ENCODE results near the gene NAALADL2.
"Not testable (repeated sequence)": the region's sequence is repeated elsewhere in the genome, so short reads cannot be mapped to it uniquely, and the experiment has no call there.

NAALADL2 gene

DNA sequence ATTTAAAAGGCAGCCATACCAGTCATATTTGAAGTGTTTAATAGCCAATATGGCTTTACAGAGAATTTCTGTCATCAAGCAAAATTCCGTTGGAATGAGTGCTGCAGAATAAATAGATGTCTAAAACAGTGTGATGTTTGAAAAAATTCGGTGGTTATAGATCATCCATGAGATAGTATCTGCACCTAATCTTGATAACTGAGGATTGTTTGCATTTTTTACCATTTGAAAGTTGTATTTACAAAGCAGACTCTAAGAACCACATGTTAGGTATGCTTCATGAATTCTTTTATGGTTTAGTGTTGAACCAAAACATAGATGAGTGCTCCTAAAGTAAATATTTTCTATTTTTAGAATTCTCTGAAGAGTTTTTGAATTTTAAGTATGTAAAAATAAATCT is 476.1 kb downstream of the NAALADL2 start:
- no peak for DNase-seq

DNA sequence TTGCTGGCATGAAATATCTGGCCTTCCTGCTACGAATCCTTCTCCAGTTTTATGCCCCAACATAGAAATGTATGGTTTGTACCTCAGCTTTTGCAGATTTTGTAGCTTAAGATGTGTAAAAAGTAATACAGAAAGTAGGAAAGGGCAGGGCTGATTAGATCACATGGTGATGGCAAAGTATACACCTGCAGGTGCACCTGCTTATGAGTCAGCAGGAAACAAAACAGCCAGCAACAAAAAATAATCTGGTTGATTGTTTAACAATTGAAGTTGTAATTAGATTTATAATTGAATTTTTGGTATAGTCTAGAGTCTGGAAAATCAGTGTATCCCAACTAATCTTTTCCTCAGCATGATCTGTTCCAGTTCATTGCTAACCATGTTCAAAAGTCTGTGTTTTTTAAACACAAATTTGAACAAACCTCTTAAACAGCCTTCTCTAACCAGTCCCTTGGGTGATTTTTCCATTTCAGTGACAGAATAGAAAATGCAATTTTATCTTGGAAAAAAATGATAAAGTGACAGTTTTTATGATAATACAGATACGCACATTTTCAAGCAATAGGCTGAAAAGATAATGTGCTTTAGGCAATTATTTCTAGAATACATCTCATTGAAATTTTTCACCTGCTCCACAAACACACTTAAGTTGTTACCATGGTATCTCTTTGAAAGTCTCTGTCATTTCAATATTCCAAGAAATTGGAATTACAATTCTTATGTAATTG is 477.4 kb downstream of the NAALADL2 start:
- peak; percentile 68 for DNase-seq

DNA sequence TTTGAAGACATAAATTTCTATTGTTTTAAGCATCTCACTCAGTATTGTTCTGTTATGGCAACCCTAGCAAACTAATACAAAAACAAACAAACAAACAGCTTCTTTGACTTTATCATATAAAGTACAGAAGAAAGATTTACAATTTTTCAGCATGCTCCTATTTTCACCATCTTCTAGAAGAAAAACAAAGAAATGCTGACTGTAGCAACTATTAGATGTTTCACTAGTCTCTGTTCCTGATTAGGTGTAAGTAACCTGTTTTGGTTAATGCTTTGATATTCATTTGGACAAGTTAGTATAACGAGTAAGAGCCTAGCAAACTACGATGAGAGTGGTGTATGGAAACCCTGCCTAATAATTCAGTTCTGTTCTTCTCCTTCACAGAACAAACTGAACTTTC is 478.5 kb downstream of the NAALADL2 start:
- no peak for DNase-seq

DNA sequence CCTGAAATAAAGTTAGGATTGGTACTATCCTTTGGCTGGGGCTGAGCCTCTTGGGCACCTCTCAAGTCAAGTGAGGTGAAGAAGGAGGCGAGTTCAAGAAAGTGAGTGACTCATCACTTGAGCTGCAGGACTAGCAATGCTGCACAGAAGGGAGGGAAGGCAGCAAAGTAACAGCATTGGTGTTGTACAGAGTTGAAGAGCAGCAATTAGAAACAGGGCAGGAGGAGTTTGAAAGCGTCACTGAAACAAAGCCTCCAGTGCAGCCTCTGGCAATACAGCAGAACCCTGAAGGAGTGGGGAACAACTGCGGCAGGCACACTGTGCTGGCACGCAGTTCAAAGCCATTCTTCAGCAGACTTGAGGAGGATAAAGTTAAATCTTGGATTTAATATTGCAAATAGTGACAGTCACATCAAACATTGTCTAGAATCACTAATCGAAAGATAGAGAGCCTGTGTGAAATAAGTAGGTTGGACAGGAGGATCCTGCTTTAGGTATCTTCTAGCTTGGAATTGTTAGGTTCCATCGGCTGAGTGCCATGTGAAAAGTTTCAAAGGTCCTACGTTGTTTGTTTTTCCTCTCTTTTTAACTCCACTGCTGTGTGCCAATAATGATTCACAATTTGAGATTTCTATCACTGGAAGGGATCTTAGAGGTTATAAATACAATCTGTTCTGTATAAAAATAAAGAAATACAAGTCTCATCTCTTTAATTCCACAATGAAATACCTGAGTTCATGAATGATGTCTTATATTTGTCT is 479.8 kb downstream of the NAALADL2 start:
- peak; percentile 75 for DNase-seq

DNA sequence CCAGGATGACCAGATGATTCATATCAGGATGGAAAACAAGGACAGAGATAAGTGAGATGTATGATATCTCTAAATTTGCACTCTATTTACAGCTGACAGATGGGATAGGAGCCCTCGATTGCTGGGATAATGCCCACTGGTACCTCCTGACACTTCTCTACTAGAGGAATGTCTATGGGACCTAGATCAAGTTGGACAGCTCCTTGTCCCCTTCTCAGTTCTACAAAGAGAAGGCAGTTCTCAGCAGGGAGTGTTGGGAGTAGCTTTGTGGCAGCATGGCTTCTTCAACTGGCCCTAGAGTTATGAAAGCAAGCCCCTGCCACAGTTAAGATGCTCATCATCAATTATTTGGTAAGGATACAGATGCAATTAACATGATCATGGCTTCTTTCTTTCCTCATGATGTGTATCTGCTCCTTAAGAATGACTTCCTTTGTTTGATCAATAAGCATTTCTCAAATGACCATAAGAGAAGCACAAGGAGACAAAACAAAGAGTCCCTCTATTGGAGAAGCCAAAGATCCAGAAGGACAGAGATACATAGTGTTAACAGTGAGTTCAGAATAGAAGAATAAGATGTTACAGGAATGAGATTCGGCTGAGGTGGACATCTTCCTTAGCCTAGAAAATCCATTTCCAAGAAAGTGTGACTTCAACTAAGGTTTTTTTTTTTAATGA is 481.3 kb downstream of the NAALADL2 start:
- no peak for DNase-seq

DNA sequence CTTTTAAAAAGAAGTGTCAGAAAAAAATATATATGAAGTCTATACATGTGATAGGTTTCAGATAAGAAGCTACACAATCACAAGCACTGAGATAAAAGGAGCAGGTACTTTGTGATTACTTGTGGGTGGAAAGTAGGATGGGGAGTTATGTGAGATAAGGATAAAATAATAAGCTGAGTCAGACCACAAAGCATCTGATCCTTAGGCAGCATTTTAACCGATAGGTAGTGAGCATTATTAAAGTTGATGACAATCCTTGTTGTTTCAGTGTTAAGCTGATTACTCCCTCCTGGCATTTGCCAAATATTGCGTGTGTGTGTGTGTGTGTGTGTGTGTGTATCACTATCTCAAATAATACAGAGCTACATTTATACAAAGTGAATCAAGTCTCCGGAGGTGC is 483.1 kb downstream of the NAALADL2 start:
- DNase-seq: no peak

DNA sequence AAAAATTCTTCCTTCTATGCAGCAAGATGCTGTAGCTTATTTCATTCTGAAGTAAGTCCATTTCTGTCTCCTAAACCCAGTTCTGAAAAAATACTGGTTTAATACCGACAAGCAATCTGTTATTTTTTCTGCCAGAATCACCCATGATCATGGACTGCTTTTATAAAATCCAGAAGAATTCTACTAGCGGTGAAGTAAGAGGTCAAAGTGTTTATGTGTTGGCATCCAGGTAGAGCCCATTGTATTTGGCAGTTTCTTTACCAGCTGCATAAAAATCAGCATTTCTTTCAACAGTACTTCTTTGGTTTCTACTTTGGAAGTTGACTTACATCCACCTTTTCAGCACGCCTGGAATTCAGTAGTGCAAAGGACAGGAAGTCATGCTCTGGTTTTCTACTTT is 484.8 kb downstream of the NAALADL2 start:
- no peak for DNase-seq

DNA sequence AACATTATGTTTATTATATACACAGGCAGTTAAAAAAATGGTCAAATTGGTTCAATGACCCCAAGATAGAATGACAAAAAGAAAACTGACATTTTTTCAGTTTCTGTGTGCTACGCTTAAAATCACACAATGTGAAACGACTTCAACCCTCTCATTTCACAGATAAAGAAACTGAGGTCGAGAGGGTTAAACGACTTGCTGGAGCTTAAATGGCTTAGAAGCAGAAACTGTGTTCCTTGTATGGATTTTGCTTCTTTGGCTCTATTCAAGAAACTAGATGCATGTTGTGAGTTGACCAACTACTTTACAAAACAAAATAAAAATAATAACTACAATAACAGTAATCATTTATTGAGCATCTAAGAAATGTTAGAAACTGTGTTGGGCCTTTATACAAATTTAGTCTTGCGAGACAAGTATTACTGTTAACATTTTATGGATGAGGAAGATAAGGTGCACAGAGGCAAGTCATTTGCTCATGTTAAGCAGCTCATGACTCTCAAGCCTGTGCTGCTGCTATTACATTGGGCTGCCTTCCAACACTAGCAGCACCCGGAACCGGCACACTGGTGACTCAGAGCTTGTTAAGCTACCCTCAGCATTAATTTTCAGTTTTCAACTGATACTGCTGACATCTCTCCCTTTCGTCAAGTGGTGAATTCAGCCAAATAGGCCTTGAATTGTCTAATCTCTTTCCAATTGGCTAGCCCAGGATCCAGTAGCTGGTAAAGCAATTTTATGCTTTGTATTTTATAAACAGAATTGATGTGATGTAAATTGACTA is 487.6 kb downstream of the NAALADL2 start:
- peak; percentile 94 for DNase-seq

DNA sequence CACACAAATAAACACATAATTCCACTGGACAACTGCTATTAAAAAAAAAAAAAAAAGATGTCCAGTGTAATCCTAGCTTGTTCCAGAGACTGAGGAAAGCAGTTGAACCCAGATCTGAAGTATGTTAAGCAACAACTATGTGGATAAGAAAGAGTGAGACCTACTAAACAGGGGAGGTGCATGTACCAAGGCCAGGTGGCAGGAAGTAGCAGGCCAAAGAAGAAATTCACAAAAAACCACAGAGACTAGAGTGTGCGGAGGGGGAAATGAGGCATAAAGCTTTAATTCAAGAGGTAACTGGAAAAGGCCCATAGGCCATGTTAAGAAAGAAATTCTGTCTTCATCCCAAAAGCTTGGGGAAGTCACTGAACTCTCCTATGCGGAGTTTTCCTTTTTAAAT is 490.0 kb downstream of the NAALADL2 start:
- no peak for DNase-seq

DNA sequence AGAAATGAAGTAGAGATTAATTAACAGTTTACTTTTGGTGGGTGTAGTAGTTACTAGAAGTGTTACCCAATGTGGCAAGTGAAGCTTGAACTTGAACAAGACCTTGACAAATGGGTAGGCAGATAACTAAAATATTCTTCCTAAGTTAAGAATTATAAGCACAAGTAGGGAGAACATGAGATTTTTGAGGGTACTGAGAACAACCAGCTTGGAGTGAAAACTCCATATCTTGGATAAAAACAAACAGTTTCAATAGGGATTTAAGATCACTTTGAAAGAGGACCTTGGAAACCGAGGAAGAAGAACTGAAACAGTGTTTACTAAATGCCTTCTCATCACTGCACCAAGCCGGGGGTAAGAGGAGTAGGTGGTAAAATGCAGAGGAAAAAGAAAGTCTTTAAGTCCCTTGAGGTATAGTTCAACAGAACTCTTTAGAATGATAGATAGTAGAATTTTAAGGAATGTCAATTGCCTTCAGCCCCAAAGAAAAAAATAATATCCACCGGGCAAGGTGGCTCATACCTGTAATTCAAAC is 496.7 kb downstream of the NAALADL2 start:
- no peak for DNase-seq

DNA sequence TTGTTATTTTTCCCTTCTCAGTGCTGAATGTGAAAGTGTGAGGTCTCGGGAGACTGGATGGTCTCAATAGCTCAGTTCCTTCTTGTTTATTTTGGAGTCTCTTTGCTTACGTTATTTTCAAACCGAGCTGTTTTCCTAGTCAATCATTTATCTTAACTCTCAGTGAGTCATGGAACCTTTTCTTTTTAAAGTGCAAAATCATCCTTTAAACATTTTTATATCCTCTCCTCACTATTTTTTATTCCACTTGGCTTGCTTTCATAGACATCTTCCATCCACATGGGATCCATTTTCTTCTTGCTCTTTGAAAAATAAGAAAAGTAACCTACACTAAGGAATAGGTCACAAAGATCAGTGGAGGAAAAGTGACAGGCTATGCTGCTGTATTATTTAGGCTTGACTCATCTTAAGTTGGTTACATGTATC is 497.8 kb downstream of the NAALADL2 start:
- DNase-seq: no peak

DNA sequence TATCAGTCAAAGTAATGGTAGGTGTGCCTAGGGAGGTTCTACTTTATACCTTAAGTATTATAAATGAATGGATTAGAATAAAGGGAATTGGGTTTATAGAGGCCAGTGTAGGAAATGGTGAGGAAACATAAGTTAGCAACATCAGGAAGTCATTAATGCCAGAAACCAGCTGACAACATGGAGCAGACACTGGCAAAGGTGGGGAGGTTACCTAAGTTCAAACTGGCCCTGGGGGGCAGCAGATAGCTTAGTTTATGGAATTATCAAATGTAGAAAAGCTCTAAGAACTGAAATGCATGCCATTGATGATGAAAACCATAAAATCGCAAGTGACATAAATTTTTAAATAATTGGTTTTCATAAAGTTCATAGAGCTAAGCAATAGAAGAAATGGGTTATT is 498.6 kb downstream of the NAALADL2 start:
- no peak for DNase-seq

DNA sequence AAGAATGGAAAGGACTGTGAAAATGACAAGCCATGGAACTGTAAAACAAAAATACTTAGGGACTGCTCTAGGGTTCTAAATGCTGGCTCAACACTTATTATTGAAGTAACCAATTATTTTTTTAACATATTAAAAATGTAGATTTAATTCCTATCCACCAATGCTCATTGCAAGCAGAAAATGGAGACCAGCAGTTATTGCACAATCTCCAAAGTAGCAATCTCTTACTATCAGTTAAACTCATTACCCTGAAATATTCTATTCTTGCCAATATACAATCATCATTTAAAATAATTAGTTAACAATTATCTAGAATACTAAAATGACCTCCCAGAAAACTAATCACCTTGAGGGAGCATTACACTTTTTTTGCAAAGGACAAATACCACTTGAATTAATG is 499.8 kb downstream of the NAALADL2 start:
- DNase-seq: no peak

DNA sequence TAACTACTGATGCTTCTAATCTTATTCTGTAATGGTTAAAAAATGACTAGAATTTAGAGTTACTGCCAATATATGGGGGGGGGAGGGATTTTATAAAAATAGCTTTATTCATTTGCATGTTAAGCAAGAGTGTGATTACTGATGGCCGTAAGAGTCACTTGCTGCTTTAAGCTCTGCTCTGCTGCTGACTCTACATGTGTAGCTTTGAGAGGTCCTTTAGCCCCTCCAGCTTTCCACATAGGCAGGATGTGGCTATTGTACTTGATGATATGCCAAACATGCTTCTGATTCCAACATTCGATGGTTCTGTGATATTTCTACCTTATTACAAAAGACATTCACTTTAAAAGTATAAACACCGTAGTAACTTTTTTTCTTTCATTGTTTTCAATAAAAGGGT is 511.3 kb downstream of the NAALADL2 start:
- not testable (repeated sequence) for DNase-seq

DNA sequence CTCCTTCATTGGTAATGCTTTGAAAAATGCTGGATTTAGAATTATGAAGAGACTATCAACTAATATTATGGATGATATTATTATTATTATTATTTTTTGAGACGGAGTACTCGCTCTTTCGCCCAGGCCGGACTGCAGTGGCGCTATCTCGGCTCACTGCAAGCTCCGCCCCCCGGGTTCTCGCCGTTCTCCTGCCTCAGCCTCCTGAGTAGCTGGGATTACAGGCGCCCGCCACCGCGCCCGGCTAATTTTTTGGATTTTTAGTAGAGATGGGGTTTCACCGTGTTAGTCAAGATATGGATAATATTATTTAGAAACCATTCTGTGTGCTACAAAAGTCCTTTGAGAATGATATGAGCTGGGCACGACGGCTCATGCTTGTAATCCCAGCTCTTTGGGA is 512.1 kb downstream of the NAALADL2 start:
- not testable (repeated sequence) for DNase-seq

DNA sequence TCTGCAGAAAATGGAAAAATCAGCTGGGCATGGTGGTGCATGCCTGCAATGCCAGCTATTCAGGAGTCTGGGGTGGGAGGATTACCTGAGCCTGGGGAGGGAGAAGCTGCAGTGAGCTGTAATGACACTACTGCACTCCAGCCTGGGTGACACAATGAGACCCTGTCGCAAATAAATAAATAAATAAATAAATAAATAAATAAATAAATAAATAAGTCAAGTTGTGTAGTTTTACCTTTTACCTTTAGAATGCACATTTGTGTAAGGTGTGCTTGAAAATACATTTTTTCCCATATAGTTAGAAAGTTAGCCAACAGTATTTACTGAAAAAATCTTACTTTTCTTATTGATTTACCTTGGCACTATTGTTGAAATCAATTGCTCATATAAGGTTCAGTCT is 515.6 kb downstream of the NAALADL2 start:
- DNase-seq: no peak

DNA sequence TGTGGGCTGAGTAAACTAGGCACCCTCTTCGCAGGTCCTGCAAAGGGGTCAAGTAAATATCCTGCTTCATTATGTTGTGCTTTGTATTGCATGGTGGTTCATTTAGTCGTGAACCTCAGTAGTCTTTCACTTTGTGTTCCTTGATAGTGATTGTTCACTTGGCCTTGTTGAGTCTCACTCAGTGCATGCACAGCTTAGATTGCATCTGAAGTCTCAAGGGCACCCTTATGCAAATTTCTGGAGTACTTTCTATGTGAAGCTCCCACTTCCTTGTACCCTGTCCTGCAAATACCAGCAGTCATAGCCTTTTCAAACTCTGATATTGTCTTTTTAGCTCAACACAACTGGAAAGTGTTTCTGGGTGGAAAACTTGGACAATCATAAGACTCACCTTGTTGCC is 519.2 kb downstream of the NAALADL2 start:
- DNase-seq: no peak

DNA sequence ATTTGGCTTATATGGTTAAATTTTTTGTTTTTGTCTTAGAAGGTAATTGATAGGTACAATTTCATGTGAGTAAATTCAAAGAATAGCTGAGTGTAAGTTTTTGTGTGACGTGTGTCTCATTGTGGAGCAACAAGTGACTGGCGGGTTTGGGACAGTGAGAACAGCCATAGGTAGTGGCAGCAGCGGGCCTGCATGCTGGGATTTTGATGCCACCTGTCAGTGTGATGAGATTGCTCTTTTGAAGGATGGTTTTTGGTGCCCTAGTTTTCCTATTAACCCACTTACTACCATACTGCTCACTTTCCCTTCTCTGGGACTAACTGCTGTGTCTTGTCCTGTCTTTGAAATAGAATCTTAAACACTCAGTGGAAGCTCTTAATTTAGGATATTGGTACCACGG is 522.6 kb downstream of the NAALADL2 start:
- no peak for DNase-seq

DNA sequence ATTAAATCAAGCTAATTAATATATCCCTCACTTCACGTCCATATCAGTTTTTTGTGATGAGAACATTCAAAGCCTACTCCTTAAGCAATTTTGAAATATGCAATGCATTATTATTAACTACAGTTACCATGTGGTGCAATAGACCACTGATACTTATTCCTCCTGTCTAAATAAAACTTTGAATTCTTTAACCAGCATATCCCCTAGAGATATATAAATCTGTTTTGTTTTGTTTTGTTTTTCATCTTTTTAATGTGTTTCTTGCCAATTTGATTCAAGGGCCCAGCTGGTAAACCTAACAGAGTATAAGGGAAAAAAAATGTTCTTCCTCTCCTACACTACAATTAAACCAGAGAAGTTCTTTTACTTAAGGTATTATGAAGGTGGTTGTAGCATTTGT is 524.2 kb downstream of the NAALADL2 start:
- DNase-seq: no peak

DNA sequence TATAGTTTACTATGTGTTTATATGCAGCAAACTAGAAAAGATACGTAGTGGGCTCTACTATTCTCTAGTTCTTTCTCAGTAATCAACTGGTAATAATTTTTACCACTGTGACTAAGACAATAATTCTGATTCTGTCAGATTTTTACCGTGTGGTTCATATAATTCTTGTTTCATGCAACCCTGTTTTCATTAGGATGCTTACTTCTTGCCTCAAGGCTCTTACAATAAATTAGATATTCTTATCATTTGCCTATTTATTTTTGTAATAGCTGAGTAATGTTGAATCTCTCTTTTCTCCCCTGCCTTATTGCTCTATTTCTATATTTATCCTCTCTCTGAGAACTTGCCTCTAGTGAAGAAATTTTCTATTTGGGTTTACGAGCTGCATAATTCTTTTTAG is 524.7 kb downstream of the NAALADL2 start:
- no peak for DNase-seq

DNA sequence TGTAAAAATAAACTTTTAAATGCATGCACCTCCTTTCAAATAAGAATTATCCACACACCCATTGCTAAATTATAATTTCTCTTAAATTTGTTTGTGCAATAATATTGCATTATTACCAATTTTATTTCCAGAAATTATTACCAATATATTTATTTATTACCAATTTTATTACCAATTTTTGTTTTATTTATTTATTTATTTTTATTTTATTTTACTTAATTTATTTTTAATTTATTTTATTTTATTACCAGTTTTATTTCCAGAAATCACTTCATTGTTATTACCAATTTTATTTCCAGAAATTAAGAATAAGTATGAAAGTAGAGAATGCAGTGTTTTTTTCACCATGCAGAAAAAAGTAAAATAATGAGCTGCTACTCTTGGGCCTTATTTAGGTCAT is 525.4 kb downstream of the NAALADL2 start:
- DNase-seq: no peak

DNA sequence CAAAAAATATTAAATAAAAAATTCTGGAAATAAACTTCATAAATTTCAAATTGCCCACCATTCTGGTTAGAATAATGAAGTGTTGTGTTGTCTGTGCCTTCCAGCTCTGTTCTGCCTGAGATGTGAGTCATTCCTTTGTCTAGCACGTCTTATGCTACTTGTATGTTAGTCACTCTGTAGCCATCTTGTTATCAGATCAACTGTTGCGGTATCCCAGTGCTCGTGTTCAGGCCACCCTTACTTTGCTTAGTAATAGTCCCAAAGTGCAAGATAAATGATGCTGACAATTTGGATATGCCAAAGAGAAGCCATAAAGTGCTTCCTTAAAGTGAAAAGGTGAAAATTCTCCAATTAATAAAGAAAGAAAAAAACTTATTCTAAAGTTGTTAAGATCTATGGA is 527.5 kb downstream of the NAALADL2 start:
- DNase-seq: no peak

DNA sequence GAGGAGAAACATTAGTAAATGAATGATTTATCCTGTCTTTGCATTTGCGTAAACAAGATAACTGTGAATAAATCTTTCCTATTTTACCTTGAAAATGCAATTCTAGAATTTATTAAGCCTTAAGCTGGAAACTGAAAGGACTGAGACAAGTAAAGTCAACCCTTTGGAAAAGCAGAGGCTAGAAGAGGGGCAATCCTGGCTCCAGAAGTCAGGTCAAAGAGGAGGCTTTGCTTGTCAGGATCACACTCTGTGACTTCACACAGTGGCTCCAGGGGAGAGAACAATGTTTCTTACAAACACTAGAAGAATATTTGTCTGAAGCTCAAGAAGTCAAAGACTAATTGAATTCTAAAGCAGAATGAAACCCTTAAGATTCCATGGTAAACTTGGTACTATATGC is 530.4 kb downstream of the NAALADL2 start:
- no peak for DNase-seq
